DOHH2 (cell line): ENCODE data around the gene RAPGEF5.

Source experiments
- H3F3A ChIP-seq: fragments of 200-600 bp; sonication (generic), shearing (Covaris generic); 2 replicates; pipeline ENCODE4 v1.6.0; 2016; ENCODE audit warnings: antibody characterized with exemption, mild to moderate bottlenecking; ENCODE audit not compliant: control insufficient read depth, insufficient read depth
- H3K27ac ChIP-seq: fragments of 200-600 bp; sonication (generic); 2 replicates; pipeline ENCODE4 v1.5.1; 2014; ENCODE audit warnings: low read depth, mild to moderate bottlenecking, low read length, moderate library complexity
- H3K27me3 ChIP-seq: fragments of 200-600 bp; sonication (generic); 2 replicates; pipeline ENCODE4 v1.6.1; 2014; ENCODE audit warnings: mild to moderate bottlenecking, low read length, mixed read lengths; ENCODE audit not compliant: control insufficient read depth
- H3K36me3 ChIP-seq: fragments of 200-600 bp; sonication (generic); 2 replicates; pipeline ENCODE4 v1.6.1; 2014; ENCODE audit warnings: mild to moderate bottlenecking, low read length, moderate library complexity, mixed read lengths; ENCODE audit not compliant: control insufficient read depth
- H3K4me1 ChIP-seq: fragments of 200-600 bp; sonication (generic); 2 replicates; pipeline ENCODE4 v1.6.1; 2014; ENCODE audit warnings: mild to moderate bottlenecking, low read length, mixed read lengths; ENCODE audit not compliant: control insufficient read depth
- H3K4me2 ChIP-seq: fragments of 200-600 bp; sonication (generic); 2 replicates; pipeline ENCODE4 v1.6.0; 2014; ENCODE audit warnings: mild to moderate bottlenecking, low read length, moderate library complexity
- H3K4me3 ChIP-seq: fragments of 200-600 bp; sonication (generic); 2 replicates; pipeline ENCODE4 v1.5.1; 2014; ENCODE audit warnings: mild to moderate bottlenecking, low read length, mixed read lengths
- H3K79me2 ChIP-seq: fragments of 200-600 bp; sonication (generic); 2 replicates; pipeline ENCODE4 v1.6.1; 2014; ENCODE audit warnings: mild to moderate bottlenecking, low read length, mixed read lengths; ENCODE audit not compliant: control insufficient read depth
- H3K9me2 ChIP-seq: fragments of 200-600 bp; sonication (generic); replicated peaks from 2 replicates; pipeline ENCODE4 v1.6.1; 2014; ENCODE audit warnings: mild to moderate bottlenecking, low read length, mixed read lengths; ENCODE audit not compliant: control insufficient read depth
- H3K9me3 ChIP-seq: fragments of 200-600 bp; sonication (generic); 2 replicates; pipeline ENCODE4 v1.6.1; 2014; ENCODE audit warnings: antibody characterized with exemption, low read length, mixed read lengths; ENCODE audit not compliant: control insufficient read depth, insufficient read depth
- H4K20me1 ChIP-seq: fragments of 200-600 bp; sonication (generic); 2 replicates; pipeline ENCODE4 v1.6.0; 2014; ENCODE audit warnings: low read depth, mild to moderate bottlenecking, antibody characterized with exemption, low read length, moderate library complexity; ENCODE audit not compliant: control insufficient read depth, insufficient read depth
- EZH2phosphoT487 ChIP-seq: fragments of 200-600 bp; sonication (generic); IDR thresholded peaks from 2 replicates; pipeline ENCODE4 v1.6.1; 2017; ENCODE audit warnings: borderline replicate concordance, mild to moderate bottlenecking, antibody characterized with exemption, low read length, moderate library complexity, mixed read lengths
- TF ChIP-seq, protein P1 (sequence below): fragments of 200-600 bp; sonication (generic); IDR thresholded peaks from one replicate; pipeline ENCODE4 v1.5.1; 2014; ENCODE audit warnings: antibody characterized with exemption, mild to moderate bottlenecking, low read depth, low read length; ENCODE audit not compliant: poor library complexity, severe bottlenecking

RAPGEF5 gene

DNA sequence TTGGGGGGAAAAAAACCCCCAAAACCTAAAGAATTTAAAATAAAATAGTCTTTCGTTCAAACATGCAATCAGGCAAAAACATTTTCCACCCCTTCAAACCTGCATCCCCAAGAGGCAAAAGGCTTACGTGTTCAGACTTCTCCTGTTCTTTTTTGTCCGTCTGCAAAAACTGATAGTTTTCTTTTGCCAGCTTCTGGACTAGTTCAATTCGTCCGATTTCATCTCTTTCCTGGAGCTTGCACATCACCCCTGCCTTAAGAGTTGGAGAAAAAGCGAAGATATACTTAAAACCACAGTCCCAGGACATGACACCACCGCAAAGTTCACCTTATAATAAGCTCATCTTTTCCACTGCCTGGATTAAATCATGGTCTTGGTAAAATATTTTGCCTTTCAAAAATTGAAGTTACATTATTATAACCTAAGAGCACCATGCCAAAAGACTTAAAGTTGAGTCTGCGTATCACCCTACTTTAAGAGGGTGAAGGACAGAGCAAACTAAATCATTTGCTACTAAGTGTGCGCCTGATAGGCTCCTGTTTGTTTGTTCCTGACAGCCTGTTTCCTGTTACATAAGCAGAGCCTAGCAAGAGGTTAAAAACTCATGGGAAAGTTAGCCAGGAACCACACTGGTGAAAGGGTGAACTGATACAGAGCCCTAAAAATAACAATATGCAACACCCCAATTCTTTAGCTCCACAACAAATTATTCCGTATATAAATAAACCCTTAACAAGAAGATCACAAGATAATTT, 137.0 kb downstream of the RAPGEF5 start:
- H4K20me1 ChIP-seq: 0 out of 2 replicates have a peak, but pooled peaks cover 3% of the 10 kb centered on the region
- H3K4me3 ChIP-seq: no peak overlapping the region
- H3K79me2 ChIP-seq: peaks cover 77% of the 10 kb centered on the region
- no peak overlapping the region for H3K27ac ChIP-seq
- no peaks in the 10 kb centered on the region for H3K9me3 ChIP-seq
- H3K9me2 ChIP-seq: no peaks in the 10 kb centered on the region
- H3K4me2 ChIP-seq: no peak overlapping the region
- H3K36me3 ChIP-seq: peaks cover 98% of the 10 kb centered on the region
- TF ChIP-seq EZH2phosphoT487: no peak
- TF ChIP-seq, protein P1, sequence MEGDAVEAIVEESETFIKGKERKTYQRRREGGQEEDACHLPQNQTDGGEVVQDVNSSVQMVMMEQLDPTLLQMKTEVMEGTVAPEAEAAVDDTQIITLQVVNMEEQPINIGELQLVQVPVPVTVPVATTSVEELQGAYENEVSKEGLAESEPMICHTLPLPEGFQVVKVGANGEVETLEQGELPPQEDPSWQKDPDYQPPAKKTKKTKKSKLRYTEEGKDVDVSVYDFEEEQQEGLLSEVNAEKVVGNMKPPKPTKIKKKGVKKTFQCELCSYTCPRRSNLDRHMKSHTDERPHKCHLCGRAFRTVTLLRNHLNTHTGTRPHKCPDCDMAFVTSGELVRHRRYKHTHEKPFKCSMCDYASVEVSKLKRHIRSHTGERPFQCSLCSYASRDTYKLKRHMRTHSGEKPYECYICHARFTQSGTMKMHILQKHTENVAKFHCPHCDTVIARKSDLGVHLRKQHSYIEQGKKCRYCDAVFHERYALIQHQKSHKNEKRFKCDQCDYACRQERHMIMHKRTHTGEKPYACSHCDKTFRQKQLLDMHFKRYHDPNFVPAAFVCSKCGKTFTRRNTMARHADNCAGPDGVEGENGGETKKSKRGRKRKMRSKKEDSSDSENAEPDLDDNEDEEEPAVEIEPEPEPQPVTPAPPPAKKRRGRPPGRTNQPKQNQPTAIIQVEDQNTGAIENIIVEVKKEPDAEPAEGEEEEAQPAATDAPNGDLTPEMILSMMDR: no peak
- H3F3A ChIP-seq: peaks cover 31% of the 10 kb centered on the region
- H3K4me1 ChIP-seq: no peaks in the 10 kb centered on the region
- H3K27me3 ChIP-seq: no peaks in the 10 kb centered on the region

DNA sequence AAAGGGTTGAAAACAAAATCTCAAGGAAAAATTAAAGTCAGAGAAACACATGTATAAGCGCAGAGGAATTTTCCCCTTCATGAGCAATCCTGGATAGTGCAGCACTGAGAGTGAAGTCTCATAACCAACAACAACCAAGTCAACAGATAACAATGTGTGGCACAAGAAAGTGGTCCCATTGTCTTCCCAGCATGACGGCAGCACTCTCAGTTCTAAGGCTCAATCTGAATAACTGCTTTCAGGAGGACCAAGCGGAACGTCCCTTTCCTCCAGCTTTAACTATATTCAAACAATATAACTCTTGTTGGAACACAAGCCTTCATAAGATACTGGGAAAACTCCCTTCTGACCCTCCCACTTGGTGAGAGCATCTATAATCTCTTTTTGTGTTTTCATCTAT, 137.9 kb downstream of the RAPGEF5 start:
- no peak overlapping the region for H3K4me3 ChIP-seq
- no peaks in the 10 kb centered on the region for H3K27me3 ChIP-seq
- no peaks in the 10 kb centered on the region for H3K4me1 ChIP-seq
- no peak overlapping the region for H3K27ac ChIP-seq
- H3K9me2 ChIP-seq: no peaks in the 10 kb centered on the region
- H3K9me3 ChIP-seq: no peaks in the 10 kb centered on the region
- H4K20me1 ChIP-seq: 0 out of 2 replicates have a peak, but pooled peaks cover 3% of the 10 kb centered on the region
- H3K79me2 ChIP-seq: peaks cover 83% of the 10 kb centered on the region
- TF ChIP-seq, protein P1: no peak
- TF ChIP-seq EZH2phosphoT487: no peak
- peaks cover 29% of the 10 kb centered on the region for H3F3A ChIP-seq
- H3K36me3 ChIP-seq: peaks cover 98% of the 10 kb centered on the region
- no peak overlapping the region for H3K4me2 ChIP-seq

DNA sequence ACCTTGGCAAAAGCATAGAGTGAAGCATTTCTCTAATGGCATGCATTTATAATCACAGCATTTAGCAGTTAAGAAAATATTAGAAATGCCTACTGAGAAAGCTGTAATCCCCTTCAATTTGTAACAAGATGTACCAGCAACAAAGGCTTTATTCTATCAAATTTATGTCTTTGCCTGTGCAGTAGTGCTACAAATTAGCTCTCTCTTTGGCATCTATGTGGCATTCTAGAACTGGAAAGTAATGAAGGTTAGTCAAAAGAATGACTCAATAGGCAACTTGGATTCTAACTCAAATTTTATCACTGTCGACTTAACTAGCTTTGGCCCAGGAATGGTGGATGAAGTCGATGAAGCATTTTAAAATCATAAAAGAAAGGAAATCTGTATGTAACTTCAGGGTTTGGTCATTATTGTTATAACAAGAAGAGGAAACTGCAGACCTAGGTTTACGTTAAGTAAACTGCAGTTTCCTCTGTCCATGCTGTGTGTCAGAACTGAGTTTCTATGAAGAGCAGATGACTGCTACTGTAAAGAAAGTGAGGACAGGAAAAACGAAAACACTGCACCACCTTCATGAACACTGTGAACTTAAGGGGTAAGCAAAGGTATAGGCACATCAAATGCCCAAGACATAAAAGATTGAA, 140.0 kb downstream of the RAPGEF5 start:
- H3K4me1 ChIP-seq: no peaks in the 10 kb centered on the region
- TF ChIP-seq, protein P1: no peak
- no peaks in the 10 kb centered on the region for H3K9me3 ChIP-seq
- H3K79me2 ChIP-seq: peaks cover 84% of the 10 kb centered on the region
- H3K4me2 ChIP-seq: no peak overlapping the region
- H3F3A ChIP-seq: peaks cover 26% of the 10 kb centered on the region
- H4K20me1 ChIP-seq: 0 out of 2 replicates have a peak, but pooled peaks cover 3% of the 10 kb centered on the region
- no peak overlapping the region for H3K27ac ChIP-seq
- no peaks in the 10 kb centered on the region for H3K27me3 ChIP-seq
- H3K36me3 ChIP-seq: peaks cover 98% of the 10 kb centered on the region
- H3K9me2 ChIP-seq: no peaks in the 10 kb centered on the region
- H3K4me3 ChIP-seq: no peak overlapping the region
